Endodermal cell (in vitro differentiated cells): ENCODE results near the gene COL6A5. TPM values are rescaled to one million over a fixed set of nuclear protein-coding genes. Genes with fewer than 3 reads are reported as not detected.

Source experiments
- DNase-seq: peaks from one replicate; pipeline ENCODE4 v3.0.0-alpha.2; 2017
- H3K27ac ChIP-seq: 2 replicates; pipeline ENCODE4 v1.5.1; 2013; ENCODE audit warnings: mild to moderate bottlenecking, low read depth, low read length, moderate library complexity
- H3K27me3 ChIP-seq: 2 replicates; pipeline ENCODE4 v1.6.1; 2013; ENCODE audit warnings: mild to moderate bottlenecking, low read length, moderate library complexity; ENCODE audit not compliant: insufficient read depth, control insufficient read depth, poor library complexity, severe bottlenecking
- H3K36me3 ChIP-seq: 2 replicates; pipeline ENCODE4 v1.7.0; 2013; ENCODE audit warnings: mild to moderate bottlenecking, low read length, moderate library complexity; ENCODE audit not compliant: control insufficient read depth, insufficient read depth
- H3K4me1 ChIP-seq: one replicate; pipeline ENCODE4 v1.7.0; 2013; ENCODE audit warnings: low read length; ENCODE audit not compliant: control insufficient read depth, insufficient read depth
- H3K4me3 ChIP-seq: 2 replicates; pipeline ENCODE4 v1.5.1; 2013; ENCODE audit warnings: mild to moderate bottlenecking, low read length, moderate library complexity
- H3K9ac ChIP-seq: 2 replicates; pipeline ENCODE4 v1.6.1; 2013; ENCODE audit warnings: mild to moderate bottlenecking, low read length, moderate library complexity; ENCODE audit not compliant: poor library complexity, severe bottlenecking; ENCODE audit errors: extremely low read depth
- H3K9me3 ChIP-seq: 2 replicates; pipeline ENCODE4 v1.6.1; 2013; ENCODE audit warnings: mild to moderate bottlenecking, low read length, moderate library complexity; ENCODE audit not compliant: control insufficient read depth
- H3K27ac Mint-ChIP-seq: 2 replicates; pipeline ENCODE4 v1.8.0; 2020; ENCODE audit warnings: mixed read lengths
- H3K27me3 Mint-ChIP-seq: 2 replicates; pipeline ENCODE4 v1.8.0; 2021; ENCODE audit warnings: mild to moderate bottlenecking, mixed read lengths; ENCODE audit not compliant: insufficient read depth
- H3K36me3 Mint-ChIP-seq: 2 replicates; pipeline ENCODE4 v1.8.0; 2020; ENCODE audit warnings: low read depth, mixed read lengths
- H3K4me1 Mint-ChIP-seq: 2 replicates; pipeline ENCODE4 v1.8.0; 2020; ENCODE audit warnings: mixed read lengths
- H3K4me3 Mint-ChIP-seq: 2 replicates; pipeline ENCODE4 v1.8.0; 2020; ENCODE audit warnings: mild to moderate bottlenecking, moderate library complexity, mixed read lengths
- H3K9me3 Mint-ChIP-seq: 2 replicates; pipeline ENCODE4 v1.8.0; 2020; ENCODE audit warnings: mild to moderate bottlenecking, mixed read lengths
- WGBS, 2 experiments: methylation state at CpG; one replicate each; pipeline versions ENCODE4 v1.1.5 to v1.1.7; 2013; ENCODE audit warnings: missing lambda C conversion rate in 2 of 2, mixed read lengths in 1 of 2; ENCODE audit not compliant: insufficient coverage in 1 of 2, insufficient read length in 1 of 2; 5-methylcytosine and 5-hydroxymethylcytosine counted together
- total RNA-seq, 2 donors: library from RNA; stranded (reverse); fragmentation: NEBNext Ultra II Directional in 1 of 2; extraction: Animal tissue kit (Norgen Biotek cat#: 25700) in 1 of 2; gene quantifications; 2 replicates in 1 of 2; 3 replicates in 1 of 2; pipeline ENCODE4 v1.2.1, GENCODE V29; 2021
- TF ChIP-seq, protein P1 (sequence below): fragments of 200-600 bp; sonication (generic); conservative IDR thresholded peaks from 2 replicates; pipeline ENCODE4 v1.5.0; 2021; ENCODE audit warnings: antibody characterized with exemption, mild to moderate bottlenecking

The COL6A5 gene
- total RNA-seq, 2 donors from 2014 or later: 0.02 to 0.07 TPM

DNA sequence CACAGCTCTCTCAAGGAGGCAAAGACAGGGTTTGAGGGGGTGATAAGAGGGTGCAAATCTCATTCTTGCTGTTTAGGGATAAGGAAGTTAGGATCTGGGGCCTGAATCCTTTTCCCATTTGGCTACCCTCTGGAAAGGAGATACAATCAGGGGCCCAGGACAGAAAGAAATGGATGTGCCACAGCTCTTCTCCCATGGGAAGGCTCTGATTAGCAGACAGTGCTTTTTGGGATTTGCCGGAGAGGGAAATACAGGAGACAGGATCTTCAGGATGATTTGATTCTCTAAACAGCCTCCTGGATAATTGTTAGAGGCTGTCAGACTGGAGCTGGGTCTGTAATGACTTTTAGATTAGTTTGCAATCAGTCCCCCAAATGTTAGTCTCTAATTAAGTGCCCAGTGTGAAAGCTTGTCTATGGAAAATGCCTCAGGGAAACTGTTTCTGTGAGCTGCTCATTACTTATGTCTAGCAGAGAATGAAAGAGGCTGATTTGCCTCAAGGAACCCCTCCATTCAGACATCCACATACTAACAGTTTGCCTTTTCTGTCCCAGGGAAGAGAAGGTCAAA is 67.6 kb downstream of the COL6A5 start:
- H3K9me3 ChIP-seq: peaks cover 17% of the 10 kb centered on the region
- no peak overlapping the region for H3K4me3 ChIP-seq
- peak overlapping the region; percentile 16 for H3K27ac Mint-ChIP-seq
- H3K36me3 Mint-ChIP-seq: peaks cover 4% of the 10 kb centered on the region
- H3K4me1 ChIP-seq: no peaks in the 10 kb centered on the region
- no peaks in the 10 kb centered on the region for H3K27me3 ChIP-seq
- H3K4me3 Mint-ChIP-seq: no peak overlapping the region
- TF ChIP-seq, protein P1, sequence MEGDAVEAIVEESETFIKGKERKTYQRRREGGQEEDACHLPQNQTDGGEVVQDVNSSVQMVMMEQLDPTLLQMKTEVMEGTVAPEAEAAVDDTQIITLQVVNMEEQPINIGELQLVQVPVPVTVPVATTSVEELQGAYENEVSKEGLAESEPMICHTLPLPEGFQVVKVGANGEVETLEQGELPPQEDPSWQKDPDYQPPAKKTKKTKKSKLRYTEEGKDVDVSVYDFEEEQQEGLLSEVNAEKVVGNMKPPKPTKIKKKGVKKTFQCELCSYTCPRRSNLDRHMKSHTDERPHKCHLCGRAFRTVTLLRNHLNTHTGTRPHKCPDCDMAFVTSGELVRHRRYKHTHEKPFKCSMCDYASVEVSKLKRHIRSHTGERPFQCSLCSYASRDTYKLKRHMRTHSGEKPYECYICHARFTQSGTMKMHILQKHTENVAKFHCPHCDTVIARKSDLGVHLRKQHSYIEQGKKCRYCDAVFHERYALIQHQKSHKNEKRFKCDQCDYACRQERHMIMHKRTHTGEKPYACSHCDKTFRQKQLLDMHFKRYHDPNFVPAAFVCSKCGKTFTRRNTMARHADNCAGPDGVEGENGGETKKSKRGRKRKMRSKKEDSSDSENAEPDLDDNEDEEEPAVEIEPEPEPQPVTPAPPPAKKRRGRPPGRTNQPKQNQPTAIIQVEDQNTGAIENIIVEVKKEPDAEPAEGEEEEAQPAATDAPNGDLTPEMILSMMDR: no peak
- H3K36me3 ChIP-seq: no peaks in the 10 kb centered on the region
- no peak for DNase-seq
- H3K9ac ChIP-seq: no peak overlapping the region
- WGBS, 2 experiments: 0% methylated on average over 1 of the region's 1 CpG
- H3K9me3 Mint-ChIP-seq: peaks cover 20% of the 10 kb centered on the region
- H3K27ac ChIP-seq: no peak overlapping the region
- no peaks in the 10 kb centered on the region for H3K27me3 Mint-ChIP-seq
- H3K4me1 Mint-ChIP-seq: peaks cover 13% of the 10 kb centered on the region

DNA sequence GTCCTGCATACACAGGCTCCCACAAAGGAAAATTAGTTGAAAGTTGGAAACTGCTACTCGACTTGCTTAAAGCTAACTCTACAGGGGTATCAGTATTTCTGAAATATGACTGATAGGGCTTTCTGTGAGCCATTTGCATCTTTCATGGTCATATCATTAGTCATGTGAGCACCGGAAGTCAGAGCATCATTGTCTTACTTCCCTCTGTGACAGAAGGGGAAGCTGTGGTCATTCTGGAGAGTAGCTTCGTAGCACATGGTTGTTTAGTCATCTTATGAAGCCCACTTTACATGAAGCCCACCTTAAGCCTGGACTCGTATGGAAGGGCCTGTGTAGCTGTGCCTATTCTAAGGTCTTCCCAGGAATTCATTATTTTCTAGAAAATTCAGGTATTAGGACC is 69.0 kb downstream of the COL6A5 start:
- H3K9ac ChIP-seq: no peak overlapping the region
- H3K4me3 Mint-ChIP-seq: no peak overlapping the region
- peaks cover 8% of the 10 kb centered on the region for H3K9me3 Mint-ChIP-seq
- H3K4me3 ChIP-seq: no peak overlapping the region
- no peaks in the 10 kb centered on the region for H3K36me3 ChIP-seq
- H3K27me3 ChIP-seq: no peaks in the 10 kb centered on the region
- no peaks in the 10 kb centered on the region for H3K36me3 Mint-ChIP-seq
- H3K4me1 ChIP-seq: no peaks in the 10 kb centered on the region
- peaks cover 5% of the 10 kb centered on the region for H3K9me3 ChIP-seq
- 92 to 96% methylated on average over 3 to 4 of the region's 4 CpGs for WGBS, 2 experiments
- TF ChIP-seq, protein P1: no peak
- H3K27me3 Mint-ChIP-seq: no peaks in the 10 kb centered on the region
- peaks cover 13% of the 10 kb centered on the region for H3K4me1 Mint-ChIP-seq
- H3K27ac Mint-ChIP-seq: no peak overlapping the region
- DNase-seq: no peak
- no peak overlapping the region for H3K27ac ChIP-seq

DNA sequence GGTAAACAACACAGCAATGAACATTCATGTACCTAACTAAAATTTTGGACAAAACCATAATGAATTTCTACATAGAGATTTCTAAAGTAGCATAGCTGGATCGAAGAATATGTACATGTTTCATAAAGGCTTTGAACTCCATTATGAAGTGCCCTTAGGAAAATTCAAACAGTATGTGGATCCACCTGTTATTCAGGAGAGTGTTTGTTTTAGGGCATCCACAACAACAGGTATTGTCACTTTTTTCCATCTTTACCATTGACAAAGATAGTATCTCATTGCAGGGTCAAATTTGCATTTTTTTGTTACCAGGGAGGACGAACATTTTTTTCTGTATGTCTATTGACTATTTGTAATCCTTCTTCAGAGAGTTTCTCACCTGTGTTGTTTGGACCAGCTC is 75.0 kb downstream of the COL6A5 start:
- Histone ChIP-seq H3K9ac (no peak overlapping the region), H3K4me3 (no peak overlapping the region), H3K4me1 (peaks cover 2% of the 10 kb centered on the region), H3K27ac (no peak overlapping the region), H3K36me3 (no peaks in the 10 kb centered on the region), H3K27me3 (no peaks in the 10 kb centered on the region), H3K9me3 (no peaks in the 10 kb centered on the region)
- Mint-ChIP-seq H3K27ac (no peak overlapping the region), H3K4me3 (no peak overlapping the region), H3K9me3 (no peaks in the 10 kb centered on the region), H3K4me1 (no peaks in the 10 kb centered on the region), H3K36me3 (no peaks in the 10 kb centered on the region), H3K27me3 (no peaks in the 10 kb centered on the region)
- 71 to 87% methylated on average over 1 to 2 of the region's 2 CpGs for WGBS, 2 experiments
- TF ChIP-seq, protein P1: no peak
- no peak for DNase-seq
